ENCODE results near the gene A1BG.
A peak's percentile ranks its signal among the peaks of the same experiment; 100 is the strongest.

The A1BG gene, protein sequence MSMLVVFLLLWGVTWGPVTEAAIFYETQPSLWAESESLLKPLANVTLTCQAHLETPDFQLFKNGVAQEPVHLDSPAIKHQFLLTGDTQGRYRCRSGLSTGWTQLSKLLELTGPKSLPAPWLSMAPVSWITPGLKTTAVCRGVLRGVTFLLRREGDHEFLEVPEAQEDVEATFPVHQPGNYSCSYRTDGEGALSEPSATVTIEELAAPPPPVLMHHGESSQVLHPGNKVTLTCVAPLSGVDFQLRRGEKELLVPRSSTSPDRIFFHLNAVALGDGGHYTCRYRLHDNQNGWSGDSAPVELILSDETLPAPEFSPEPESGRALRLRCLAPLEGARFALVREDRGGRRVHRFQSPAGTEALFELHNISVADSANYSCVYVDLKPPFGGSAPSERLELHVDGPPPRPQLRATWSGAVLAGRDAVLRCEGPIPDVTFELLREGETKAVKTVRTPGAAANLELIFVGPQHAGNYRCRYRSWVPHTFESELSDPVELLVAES

DNA sequence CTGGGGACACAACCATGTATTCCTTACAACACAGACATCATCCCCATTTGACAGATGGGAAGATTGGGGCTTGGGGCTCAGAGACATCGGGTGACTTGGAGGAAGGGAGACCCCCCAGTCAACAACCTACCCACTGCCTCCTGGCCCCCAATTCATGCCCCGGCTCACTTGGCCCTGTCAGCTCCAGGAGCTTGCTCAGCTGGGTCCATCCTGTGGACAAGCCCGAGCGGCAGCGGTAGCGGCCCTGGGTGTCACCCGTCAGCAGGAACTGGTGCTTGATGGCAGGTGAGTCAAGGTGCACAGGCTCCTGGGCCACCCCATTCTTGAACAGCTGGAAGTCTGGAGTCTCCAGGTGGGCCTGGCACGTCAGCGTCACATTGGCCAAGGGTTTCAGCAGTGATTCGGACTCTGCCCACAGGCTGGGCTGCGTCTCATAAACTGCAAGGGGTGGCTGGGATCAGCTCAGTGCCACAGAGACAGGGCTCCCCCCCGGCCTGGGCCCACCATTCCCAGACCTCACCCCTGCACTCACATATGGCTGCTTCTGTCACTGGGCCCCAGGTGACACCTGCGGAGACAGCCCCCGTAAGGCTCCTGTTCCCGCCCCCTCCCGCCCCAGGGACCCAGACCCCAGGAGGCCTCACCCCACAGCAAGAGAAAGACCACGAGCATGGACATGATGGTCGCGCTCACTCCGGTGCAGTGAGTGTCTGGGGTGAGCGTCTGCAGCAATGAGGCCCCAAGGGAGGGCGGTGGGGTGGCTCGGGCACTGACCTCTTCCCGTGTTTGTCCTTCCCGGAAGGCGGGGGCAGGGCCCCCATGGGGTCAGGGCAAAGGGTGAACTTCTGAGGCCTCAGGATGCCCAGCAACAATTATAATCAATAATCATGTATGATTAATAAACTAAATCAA lies at the start of gene A1BG:
Gene A1BG, minus strand, starts transcription at position 733 of the 912 bp plus-strand sequence. Its CDS starts 55 bp downstream, at position 678.
- H3K36me3 ChIP-seq (ENCODE audit: low read length), result no peaks in the 10 kb centered on the region
- H3K27ac ChIP-seq (ENCODE audit: low read depth, low read length), result no peak within 1 kb of the TSS
- H3K9me2 ChIP-seq (replicated peaks; ENCODE audit: insufficient read depth, low read length), result no peaks in the 10 kb centered on the region
- H3K27me3 ChIP-seq (ENCODE audit: low read length), result no peaks in the 10 kb centered on the region
- H2AFZ ChIP-seq (ENCODE audit: low read depth, low read length, severe bottlenecking), result no peak within 1 kb of the TSS
- H3F3A ChIP-seq (ENCODE audit: insufficient read depth), result no peaks in the 10 kb centered on the region
- H3K4me3 ChIP-seq (ENCODE audit: insufficient read depth, low read length, poor library complexity, severe bottlenecking), result no peak within 1 kb of the TSS
- TF ChIP-seq, protein P1, sequence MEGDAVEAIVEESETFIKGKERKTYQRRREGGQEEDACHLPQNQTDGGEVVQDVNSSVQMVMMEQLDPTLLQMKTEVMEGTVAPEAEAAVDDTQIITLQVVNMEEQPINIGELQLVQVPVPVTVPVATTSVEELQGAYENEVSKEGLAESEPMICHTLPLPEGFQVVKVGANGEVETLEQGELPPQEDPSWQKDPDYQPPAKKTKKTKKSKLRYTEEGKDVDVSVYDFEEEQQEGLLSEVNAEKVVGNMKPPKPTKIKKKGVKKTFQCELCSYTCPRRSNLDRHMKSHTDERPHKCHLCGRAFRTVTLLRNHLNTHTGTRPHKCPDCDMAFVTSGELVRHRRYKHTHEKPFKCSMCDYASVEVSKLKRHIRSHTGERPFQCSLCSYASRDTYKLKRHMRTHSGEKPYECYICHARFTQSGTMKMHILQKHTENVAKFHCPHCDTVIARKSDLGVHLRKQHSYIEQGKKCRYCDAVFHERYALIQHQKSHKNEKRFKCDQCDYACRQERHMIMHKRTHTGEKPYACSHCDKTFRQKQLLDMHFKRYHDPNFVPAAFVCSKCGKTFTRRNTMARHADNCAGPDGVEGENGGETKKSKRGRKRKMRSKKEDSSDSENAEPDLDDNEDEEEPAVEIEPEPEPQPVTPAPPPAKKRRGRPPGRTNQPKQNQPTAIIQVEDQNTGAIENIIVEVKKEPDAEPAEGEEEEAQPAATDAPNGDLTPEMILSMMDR (IDR thresholded peaks at IDR 0.05; ENCODE audit: insufficient read depth, low read length, poor library complexity, severe bottlenecking), result no peak
- TF ChIP-seq EZH2phosphoT487 (conservative IDR thresholded peaks at IDR 0.05; ENCODE audit: low read length), result no peak
- H3K9me3 ChIP-seq (ENCODE audit: insufficient read depth, low read length), result no peaks in the 10 kb centered on the region
- H3K9ac ChIP-seq (ENCODE audit: low read length), result no peak within 1 kb of the TSS
- no peak within 1 kb of the TSS for H3K4me2 ChIP-seq (ENCODE audit: low read depth, low read length, poor library complexity, severe bottlenecking)
- no peaks in the 10 kb centered on the region for H4K20me1 ChIP-seq (ENCODE audit: low read depth, low read length)
- no peaks in the 10 kb centered on the region for H3K79me2 ChIP-seq (ENCODE audit: insufficient read depth, low read length)

DNA sequence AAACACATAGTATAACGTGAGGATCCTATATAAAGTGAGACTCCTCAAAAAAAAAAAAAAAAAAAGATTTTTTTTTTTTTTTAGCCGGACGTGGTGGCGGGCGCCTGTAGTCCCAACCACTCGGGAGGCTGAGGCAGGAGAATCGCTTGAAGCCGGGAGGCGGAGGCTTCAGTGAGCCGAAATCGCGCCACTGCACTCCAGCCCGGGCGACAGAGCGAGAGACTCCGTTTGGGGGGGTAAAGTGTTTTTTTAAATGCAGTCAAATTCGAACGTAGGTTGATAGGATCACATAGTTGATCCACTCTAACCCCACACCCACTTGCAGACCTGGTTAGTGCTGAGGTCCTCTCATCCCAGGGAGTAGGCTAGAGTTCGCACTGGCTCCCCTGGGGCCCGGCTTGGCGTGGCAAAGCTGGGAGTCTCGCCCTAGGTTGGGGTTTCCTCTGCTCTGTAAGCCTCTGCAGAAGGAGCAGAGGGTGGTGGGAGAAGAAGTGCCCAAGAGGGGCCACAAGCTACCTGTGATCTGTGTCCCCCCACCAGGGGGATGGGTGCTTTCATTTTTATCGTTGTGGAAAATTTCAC lies 48.6 kb upstream of the A1BG start:
- Histone ChIP-seq H3K79me2 (ENCODE audit: insufficient read depth, low read length) (no peaks in the 10 kb centered on the region), H3K27me3 (ENCODE audit: low read length) (no peaks in the 10 kb centered on the region), H3K9ac (ENCODE audit: low read length) (peak overlapping the region; percentile 53), H3K9me3 (ENCODE audit: insufficient read depth, low read length) (no peaks in the 10 kb centered on the region), H3K4me3 (ENCODE audit: insufficient read depth, low read length, poor library complexity, severe bottlenecking) (peak overlapping the region; percentile 58), H4K20me1 (ENCODE audit: low read depth, low read length) (no peaks in the 10 kb centered on the region), H3K36me3 (ENCODE audit: low read length) (no peaks in the 10 kb centered on the region), H2AFZ (ENCODE audit: low read depth, low read length, severe bottlenecking) (peak overlapping the region; percentile 87), H3K9me2 (replicated peaks; ENCODE audit: insufficient read depth, low read length) (no peaks in the 10 kb centered on the region), H3F3A (ENCODE audit: insufficient read depth) (peaks cover 5% of the 10 kb centered on the region; the same call in 1 of the 2 replicates), H3K27ac (ENCODE audit: low read depth, low read length) (no peak overlapping the region), H3K4me2 (ENCODE audit: low read depth, low read length, poor library complexity, severe bottlenecking) (peak overlapping the region; percentile 91)
- TF ChIP-seq, protein P1 (IDR thresholded peaks at IDR 0.05; ENCODE audit: insufficient read depth, low read length, poor library complexity, severe bottlenecking), result no peak
- no peak for TF ChIP-seq EZH2phosphoT487 (conservative IDR thresholded peaks at IDR 0.05; ENCODE audit: low read length)

DNA sequence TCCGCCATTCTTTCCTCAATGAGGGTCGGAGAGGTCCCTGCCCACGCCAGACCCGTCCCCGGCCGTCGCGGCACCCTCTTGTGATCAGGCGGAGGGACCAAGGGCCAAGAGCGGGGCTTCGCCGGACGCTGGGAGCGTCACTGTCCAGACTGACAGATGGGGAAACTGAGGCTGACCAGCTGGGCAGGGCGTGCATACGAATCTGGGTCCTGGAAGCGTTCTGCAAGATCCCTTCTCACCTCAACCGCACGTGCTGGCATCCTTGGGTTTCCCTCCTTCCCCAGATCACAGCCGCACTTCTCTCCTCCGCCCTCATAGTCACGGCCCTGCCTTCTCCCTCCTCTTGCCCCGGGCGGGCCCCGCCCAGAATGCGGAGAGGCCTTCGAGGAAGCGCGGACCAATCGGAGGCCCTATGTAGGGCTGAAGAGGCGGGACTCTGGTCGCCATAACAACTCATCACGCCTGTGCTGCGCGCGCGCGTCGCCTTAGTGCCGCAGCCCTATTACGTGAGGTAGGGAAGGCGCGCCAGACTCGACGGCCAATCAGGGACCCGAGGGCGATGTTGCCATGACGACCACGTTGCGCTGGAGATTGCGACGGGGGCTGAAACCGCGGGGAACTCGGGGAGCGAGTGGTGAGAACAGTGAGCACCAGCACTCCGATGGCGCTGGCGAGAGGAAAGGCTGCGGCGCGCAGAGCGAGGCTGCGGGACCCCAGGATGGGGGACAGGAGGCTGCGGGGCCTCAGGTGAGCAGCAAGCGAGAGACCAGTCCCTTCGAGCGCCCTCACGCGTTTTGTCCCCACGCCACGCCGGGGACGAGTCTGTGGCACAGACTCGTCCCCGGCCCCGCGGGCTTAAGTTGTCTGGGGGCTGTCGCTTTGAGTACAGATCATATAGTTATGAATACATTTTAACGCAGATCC lies 47.9 kb upstream of the A1BG start:
- H3K4me3 ChIP-seq (ENCODE audit: insufficient read depth, low read length, poor library complexity, severe bottlenecking), result peak overlapping the region; percentile 58
- peak overlapping the region; percentile 87 for H2AFZ ChIP-seq (ENCODE audit: low read depth, low read length, severe bottlenecking)
- H3K27ac ChIP-seq (ENCODE audit: low read depth, low read length), result no peak overlapping the region
- no peaks in the 10 kb centered on the region for H4K20me1 ChIP-seq (ENCODE audit: low read depth, low read length)
- TF ChIP-seq, protein P1 (IDR thresholded peaks at IDR 0.05; ENCODE audit: insufficient read depth, low read length, poor library complexity, severe bottlenecking), result no peak
- TF ChIP-seq EZH2phosphoT487 (conservative IDR thresholded peaks at IDR 0.05; ENCODE audit: low read length), result no peak
- peaks cover 5% of the 10 kb centered on the region; the same call in 1 of the 2 replicates for H3F3A ChIP-seq (ENCODE audit: insufficient read depth)
- no peaks in the 10 kb centered on the region for H3K27me3 ChIP-seq (ENCODE audit: low read length)
- H3K9me3 ChIP-seq (ENCODE audit: insufficient read depth, low read length), result no peaks in the 10 kb centered on the region
- H3K36me3 ChIP-seq (ENCODE audit: low read length), result no peaks in the 10 kb centered on the region
- H3K79me2 ChIP-seq (ENCODE audit: insufficient read depth, low read length), result no peaks in the 10 kb centered on the region
- no peaks in the 10 kb centered on the region for H3K9me2 ChIP-seq (replicated peaks; ENCODE audit: insufficient read depth, low read length)
- peak overlapping the region; percentile 53 for H3K9ac ChIP-seq (ENCODE audit: low read length)
- H3K4me2 ChIP-seq (ENCODE audit: low read depth, low read length, poor library complexity, severe bottlenecking), result peak overlapping the region; percentile 91

Data from SU-DHL-6 (cell line).